GM12892 (cell line): ENCODE results near the gene DISP2. TPM values are rescaled to one million over a fixed set of nuclear protein-coding genes. Genes with fewer than 3 reads are reported as not detected.

Source experiments
- DNase-seq: peaks from one replicate; pipeline ENCODE4 v3.0.0; 2011; ENCODE audit not compliant: insufficient read length
- FAIRE-seq: peaks from 2 replicates; lab custom pipeline; 2011; peaks lifted over from hg19 to GRCh38; lab: Jason Lieb, UNC
- POLR2A ChIP-seq: IDR thresholded peaks from 2 replicates; pipeline ENCODE4 v1.6.1; 2011; ENCODE audit warnings: low read depth, low read length, control low read depth
- POLR2AphosphoS5 ChIP-seq: IDR thresholded peaks from 2 replicates; pipeline ENCODE4 v1.6.1; 2011; ENCODE audit warnings: low read depth, low read length, control low read depth
- TAF1 ChIP-seq: IDR thresholded peaks from 2 replicates; pipeline ENCODE4 v1.6.1; 2011; ENCODE audit warnings: low read depth, mild to moderate bottlenecking, control low read depth, low read length, borderline replicate concordance
- polyA plus RNA-seq: library from polyadenylated mRNA; unstranded; fragments of >200 nt; gene quantifications from one replicate; pipeline ENCODE4 v1.2.1, GENCODE V29; 2012; ENCODE audit warnings: missing spikeins, inconsistent platforms; ENCODE audit not compliant: missing spikeins

The DISP2 gene
- polyA plus RNA-seq = not detected

GRCh38 chr15:40357723-40358470, at the start of gene DISP2:
TSS of gene DISP2 (plus strand) at chr15:40358219. CDS start at chr15:40358322, 103 bp downstream.
- no peak for TF ChIP-seq POLR2AphosphoS5
- TF ChIP-seq POLR2A = no peak
- TF ChIP-seq TAF1 = no peak
- peak; percentile 93 for FAIRE-seq
- DNase-seq = peak; percentile 99

- TF ChIP-seq POLR2A (no peak), TAF1 (no peak), POLR2AphosphoS5 (no peak)
- FAIRE-seq (no peak), DNase-seq (no peak)
Observed at GRCh38 chr15:40309344-40309862, 48.6 kb upstream of the DISP2 start.

- no peak for TF ChIP-seq TAF1
- no peak for DNase-seq
- peak; percentile 92 for FAIRE-seq
Observed at GRCh38 chr15:40310001-40310959, 47.7 kb upstream of the DISP2 start.

GRCh38 chr15:40310993-40311392, 47.0 kb upstream of the DISP2 start:
- TF ChIP-seq TAF1 (no peak), POLR2A (no peak)
- no peak for DNase-seq
- no peak for FAIRE-seq

GRCh38 chr15:40312370-40313158, 45.5 kb upstream of the DISP2 start:
- FAIRE-seq (no peak), DNase-seq (no peak)
- TF ChIP-seq POLR2A = no peak
- TF ChIP-seq TAF1 = no peak
- TF ChIP-seq POLR2AphosphoS5 = no peak

- no peak for FAIRE-seq
- DNase-seq = no peak
- TF ChIP-seq POLR2A (no peak), TAF1 (no peak), POLR2AphosphoS5 (no peak)
Observed at GRCh38 chr15:40313531-40314398, 44.3 kb upstream of the DISP2 start.

- TF ChIP-seq TAF1 = no peak
- no peak for TF ChIP-seq POLR2AphosphoS5
- TF ChIP-seq POLR2A = no peak
- FAIRE-seq (no peak), DNase-seq (no peak)
Observed at GRCh38 chr15:40314723-40315276, 43.2 kb upstream of the DISP2 start.

- TF ChIP-seq POLR2A (no peak), TAF1 (no peak), POLR2AphosphoS5 (no peak)
- DNase-seq (no peak), FAIRE-seq (no peak)
Observed at GRCh38 chr15:40316931-40317330, 41.1 kb upstream of the DISP2 start.

- DNase-seq (no peak), FAIRE-seq (no peak)
- TF ChIP-seq POLR2AphosphoS5 (no peak), TAF1 (no peak), POLR2A (no peak)
Observed at GRCh38 chr15:40317580-40317979, 40.4 kb upstream of the DISP2 start.

- DNase-seq = no peak
- TF ChIP-seq POLR2A (no peak), POLR2AphosphoS5 (no peak), TAF1 (no peak)
- FAIRE-seq = no peak
Observed at GRCh38 chr15:40320409-40320808, 37.6 kb upstream of the DISP2 start.
